Measurements from ENCODE around the gene SAMD11. TPM values are rescaled to one million over a fixed set of nuclear protein-coding genes. Genes with fewer than 3 reads are reported as not detected.

The SAMD11 gene
- total RNA-seq, 1 donor from 2014 or later, result 11.1 TPM

DNA sequence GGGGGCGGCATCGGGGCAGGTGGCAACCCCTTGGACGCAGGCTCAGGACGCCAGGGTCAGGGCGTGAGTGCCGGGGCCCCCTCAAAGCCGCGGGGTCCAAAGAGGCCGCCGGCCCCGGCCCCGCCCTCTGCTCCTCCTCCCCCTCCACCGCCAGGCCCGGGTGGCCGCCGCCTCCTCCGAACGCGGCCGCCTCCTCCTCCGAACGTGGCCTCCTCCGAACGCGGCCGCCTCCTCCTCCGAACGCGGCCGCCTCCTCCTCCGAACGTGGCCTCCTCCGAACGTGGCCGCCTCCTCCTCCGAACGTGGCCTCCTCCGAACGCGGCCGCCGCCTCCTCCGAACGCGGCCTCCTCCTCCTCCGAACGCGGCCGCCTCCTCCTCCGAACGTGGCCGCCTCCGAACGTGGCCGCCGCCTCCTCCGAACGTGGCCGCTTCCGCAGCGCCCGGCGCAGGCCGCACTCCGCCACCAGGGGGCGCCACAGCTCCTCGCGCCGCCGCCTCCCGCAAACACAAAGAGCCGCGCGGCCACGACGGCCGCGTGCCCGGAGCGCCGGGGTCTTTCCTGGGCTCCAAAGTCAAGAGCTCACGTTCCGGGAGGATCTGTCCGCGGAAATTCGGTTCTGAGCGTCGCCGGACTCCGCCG, 19.3 kb upstream of the SAMD11 start:
- DNase-seq (ENCODE audit: low spot score), result peak; percentile 77

DNA sequence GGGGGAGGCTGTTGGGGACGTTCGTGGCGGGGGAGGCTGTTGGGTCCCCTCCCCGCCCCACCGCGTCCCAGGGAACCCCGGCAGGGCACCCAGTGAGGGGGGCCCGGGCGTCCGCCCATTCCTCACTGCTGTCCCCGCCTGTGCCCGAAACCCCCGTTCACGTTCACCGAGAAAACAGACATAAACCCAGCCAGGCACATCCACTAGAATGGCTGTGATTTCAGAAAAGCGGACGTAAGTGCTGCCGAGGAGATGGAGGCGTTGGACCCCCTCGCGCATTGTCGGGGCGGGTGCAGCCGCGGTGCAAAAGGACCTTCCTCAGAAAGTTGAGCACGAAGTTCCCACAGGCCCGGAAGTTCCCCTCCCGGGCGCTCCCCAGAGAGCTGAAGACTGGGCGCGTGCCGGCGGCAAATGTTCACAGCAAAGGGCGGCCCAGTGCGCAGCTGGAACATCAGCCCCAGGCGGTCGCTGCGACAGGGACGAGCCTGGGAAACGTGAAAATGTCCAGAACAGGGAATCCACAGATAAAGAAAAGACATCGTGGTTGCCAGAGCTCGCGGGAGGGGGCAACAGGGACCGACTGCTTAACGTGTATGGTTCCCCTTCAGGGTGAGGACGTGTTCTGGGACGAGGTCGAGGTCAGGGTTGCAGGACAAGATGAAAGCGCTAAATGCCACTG, 18.5 kb upstream of the SAMD11 start:
- DNase-seq (ENCODE audit: low spot score), result peak; percentile 66

DNA sequence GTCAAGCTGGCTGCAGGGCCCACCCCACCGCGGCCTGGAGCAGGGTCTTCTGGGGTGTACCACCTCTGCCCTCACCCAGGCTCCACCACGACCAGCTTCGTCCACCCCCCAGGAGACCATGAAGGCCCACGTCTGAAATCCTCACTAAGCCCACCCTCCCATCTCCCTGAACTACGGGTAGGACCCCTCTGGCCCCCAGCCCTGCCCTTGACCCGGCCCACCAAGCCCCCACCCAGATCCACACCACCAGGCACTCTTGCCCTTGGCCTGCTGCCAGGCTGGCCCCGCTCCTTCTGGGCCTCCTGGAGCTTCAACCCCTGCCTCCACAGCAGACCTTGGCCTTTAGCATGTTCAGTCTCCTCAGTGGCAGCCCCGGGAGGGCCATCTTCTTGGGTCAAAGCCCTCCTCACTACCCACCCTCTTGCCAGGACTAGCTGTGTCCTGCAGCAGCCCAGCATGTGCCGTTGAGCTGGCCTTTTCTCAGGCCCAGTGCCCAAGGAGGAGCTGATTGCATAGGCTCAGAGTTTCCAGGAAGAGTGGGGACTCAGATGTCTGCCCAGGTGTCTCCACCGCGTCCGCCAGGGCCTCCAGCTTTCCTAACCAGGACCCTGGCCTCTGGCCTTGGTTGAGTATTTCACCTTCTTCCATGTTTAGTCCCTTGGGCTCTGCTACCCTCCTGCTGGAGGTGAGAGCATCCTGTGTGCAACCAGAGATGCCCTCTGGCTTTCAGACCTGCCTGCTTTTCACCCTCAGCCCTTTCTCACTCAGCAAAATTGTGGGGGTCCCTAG, 17.7 kb upstream of the SAMD11 start:
- DNase-seq (ENCODE audit: low spot score), result no peak

DNA sequence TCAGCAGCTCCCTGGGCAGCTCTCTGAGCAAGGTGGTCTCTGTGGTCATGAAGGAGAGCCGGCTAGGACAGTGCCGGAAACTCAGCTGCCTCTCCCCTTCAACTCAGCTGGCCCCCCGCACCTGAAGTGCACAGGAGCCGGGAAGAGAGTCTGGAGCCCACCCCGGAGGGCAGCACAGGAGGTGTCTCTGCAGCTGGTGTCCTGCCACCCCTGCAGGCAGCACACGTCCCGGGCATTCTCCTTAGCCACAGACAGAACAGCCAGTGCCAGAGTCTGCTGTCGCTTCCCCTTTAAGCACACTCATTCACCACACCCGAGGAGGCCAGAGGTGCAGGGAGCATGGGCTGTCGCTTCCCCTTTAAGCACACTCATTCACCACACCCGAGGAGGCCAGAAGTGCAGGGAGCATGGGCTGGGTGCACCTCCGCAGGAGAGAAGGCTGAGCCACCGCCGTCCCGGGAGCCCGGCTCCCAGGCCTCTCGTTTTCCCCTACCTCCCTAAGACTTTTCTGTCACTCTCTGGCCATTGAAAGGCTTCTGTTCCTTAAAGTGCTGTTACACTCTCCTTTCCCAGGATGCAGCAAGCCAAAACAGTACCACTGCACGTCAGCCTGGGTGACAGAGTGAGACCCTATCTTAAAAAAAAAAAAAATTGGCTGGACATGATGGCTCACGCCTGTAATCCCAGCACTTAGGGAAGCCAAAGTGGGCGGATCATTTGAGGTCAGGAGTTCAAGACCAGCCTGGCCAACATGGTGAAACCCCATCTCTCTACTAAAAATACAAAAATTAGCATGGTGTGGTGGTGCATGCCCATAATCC, 16.9 kb upstream of the SAMD11 start:
- DNase-seq (ENCODE audit: low spot score), result peak; percentile 62

DNA sequence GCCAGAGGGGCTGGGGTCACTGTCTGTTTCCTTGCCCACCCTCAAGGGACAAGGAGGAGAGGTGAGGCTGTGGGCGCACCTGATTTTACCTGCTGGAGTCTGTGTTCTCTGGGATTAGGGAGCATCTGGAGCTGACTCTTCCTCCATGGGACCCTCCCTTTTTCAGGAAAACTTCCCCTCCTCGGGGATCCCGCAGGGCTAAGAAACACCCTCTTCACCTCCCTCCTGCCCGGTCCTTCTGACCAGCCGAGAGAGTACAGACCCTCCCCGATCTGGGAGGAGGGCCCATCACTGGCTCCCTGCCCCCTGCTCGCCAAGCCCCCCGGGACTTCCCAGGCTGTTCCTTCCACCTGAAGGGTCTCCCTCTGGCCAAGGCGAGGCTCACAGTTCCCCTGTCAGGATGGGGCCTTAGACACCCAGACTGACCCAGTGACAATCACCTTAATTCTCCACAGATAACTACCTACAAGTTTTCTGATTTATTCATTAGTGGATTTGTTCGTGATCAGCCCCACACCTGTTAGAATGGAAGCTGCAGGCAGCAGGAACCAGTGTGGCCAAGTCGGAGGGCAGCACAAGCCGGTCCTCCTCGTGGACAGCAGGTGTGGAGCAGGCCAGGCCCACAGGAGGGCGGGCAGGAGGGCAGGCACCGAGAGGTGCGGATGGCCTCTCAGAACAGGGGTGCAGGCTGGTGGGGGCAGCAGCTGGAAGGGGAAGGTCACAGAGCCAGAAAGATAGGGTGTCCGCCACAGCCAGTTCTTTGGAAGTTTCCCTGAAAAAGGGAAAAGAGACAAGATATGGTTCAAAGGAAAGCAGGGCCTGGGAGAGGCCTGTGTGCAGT, 15.9 kb upstream of the SAMD11 start:
- DNase-seq (ENCODE audit: low spot score), result no peak

DNA sequence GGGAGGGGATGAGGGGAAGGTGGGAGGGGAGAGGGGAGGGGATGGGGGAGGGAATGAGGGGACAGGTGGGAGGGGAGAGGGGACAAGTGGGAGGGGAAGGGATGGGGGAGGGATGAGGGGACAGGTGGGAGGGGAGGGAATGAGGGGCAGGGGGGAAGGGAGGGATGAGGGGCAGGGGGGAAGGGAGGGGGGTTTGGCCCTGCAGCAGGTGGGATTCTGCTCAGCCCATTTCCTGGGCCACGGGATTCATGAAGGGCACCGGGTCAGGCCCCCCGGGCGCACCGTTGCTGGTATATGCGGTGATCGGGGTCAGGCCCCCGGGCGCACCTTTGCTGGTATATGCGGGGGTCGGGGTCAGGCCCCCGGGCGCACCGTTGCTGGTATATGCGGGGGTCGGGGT, 15.1 kb upstream of the SAMD11 start:
- no peak for DNase-seq (ENCODE audit: low spot score)

DNA sequence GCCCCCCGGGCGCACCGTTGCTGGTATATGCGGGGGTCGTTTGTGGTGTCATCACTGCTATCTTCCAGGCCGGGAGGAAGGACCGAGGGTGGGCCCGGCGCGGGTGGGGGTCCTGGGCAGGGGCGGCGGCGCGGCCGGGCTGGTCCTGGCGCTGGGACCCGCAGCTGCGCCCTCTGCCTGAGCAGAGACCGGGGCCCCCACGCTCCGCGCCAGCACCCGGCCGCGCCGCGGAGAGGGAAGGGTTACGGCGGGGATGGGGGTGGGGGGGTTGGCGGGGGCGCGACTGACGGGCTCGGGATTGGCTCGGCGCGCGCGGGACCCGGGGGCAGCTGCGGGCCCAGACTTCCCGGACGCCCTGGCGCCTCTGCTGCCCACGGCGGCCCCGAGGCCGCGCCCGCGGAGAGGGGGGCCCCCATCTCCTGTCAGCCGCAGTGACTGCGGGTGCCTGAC, 13.8 kb upstream of the SAMD11 start:
- DNase-seq (ENCODE audit: low spot score), result no peak

DNA sequence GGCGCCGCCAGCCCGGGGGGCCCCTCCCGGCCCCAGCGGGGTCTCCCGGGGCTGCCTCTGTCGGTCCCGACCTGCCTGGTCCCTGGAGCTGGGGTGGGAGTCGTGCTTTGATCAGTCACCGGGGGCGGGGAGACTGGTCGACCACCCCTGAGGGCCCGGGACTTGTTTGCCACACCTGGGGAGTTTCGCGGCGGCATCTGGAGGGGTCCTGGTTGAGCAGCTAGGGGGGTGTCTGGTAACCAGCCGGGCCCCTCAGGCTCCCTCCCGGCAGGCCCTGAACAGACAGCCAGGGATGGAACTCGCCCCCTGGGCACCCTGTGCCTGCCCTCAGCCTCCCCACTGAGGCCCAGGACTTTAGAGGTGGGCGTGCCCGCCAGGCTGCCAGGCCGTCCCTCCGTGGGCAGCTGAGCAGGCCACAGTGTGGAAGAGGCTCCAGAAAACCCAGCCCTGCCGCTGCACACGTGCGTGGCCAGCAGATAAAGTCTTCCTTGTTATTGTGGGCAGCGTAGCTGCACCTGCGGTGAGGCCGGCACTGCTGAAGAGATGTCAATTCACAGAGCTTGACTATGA, 13.3 kb upstream of the SAMD11 start:
- DNase-seq (ENCODE audit: low spot score), result no peak

DNA sequence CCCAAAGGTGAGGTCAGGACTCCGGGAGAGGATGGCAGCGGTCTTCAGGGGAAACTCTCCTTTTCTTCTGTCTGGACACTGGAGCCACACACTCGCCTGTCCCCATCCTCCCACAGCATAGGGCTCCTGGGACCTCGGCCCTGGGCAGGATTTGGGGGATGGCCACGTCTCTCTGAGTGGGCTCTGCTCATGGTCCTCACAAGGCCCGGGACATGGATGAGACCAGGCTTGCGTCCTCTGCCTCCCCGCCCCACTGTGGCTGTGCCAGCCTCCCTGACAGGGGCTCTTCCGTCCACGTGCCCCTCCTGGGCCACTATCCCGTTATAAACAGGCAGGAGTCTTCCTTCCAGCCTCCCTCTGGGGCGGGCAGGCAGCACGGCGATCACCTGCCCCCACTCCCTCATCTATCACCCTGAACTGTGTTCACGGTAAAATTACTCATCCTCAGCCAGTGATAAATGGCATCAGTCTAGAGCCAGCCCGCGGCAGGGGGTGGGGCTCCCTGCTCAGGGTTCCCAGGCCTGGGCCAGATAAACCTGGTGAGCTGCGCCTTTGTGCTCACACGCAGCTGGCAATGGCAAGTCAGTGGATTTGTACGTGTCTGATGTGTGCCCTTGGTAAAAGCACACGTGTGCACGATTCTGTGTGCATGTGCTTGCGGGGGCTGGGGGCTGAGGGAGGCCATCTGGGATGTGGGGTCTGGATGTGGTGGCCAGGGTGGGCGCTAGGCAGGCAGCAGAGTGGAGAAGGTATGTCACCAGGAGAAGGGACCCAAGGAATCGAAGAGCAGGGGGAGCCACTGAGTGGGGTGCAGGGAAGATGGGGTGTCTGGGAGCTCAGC, 12.6 kb upstream of the SAMD11 start:
- DNase-seq (ENCODE audit: low spot score), result peak; percentile 71

DNA sequence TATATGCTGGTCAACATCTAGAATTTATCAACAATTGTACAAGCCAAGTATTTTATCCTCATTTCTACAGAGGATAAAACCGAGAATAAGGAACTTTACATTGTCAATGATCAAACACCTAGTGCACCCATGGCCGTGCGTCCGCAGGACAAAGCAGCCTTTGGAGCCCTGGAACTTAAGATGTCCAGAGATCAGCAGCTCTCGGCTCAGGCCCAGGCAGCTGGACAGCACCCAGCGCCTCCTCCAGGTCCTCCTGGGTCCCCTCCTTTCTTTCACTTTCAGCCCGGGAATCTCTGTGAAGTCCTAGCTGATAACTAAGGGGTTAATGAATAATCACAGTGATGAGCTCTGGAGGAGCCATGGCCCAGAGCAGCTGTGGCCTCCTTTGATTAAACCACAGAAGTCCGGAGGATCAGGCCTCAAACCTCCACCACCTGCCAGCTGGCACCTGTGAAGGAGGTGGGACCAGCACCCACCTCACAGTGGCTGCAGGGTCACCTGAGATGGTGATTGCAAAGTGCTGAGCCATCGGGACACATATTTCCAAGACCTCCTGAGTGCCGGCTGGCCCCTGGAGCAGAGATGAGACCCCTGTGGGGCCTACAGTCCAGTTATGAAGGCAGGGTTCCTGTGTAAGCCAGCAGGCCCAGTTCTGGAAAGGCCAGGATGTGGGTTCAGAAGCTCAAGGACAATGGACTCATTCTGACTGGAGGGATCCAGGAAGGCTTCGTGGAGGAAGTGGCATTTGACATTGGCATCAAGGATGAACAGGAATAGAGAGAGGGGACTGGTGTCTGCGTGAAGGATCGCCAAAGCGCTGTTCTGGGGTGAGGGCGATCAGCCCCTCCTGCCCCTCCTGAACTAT, 11.6 kb upstream of the SAMD11 start:
- DNase-seq (ENCODE audit: low spot score), result no peak

DNA sequence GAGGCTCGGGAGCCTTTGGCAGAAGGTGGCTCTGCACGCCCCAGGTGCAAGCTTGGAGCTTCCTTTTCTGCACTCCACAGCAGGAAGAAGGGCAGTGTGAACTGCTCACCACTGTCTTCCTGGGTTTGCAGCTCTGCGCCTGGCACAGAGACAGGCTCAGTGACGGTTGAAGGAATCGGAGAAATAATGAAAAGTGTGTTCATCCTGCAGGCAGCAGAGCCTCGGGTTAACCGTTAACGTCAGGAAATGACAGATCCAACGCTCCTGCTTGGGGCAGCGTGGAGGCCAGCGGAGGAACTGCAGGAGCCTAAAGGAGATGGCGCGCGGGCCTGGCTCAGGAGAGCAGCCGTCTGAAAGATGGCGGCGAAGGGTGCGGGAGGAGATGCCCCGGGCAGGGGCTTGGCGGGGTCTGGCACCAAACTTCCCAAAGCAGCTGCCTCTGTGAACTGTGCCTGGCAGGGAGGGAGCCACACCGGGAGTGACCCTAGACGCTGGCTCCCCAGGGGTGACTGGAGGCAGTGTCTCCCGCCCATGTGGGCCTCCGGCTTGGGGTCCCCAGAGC, 10.9 kb upstream of the SAMD11 start:
- no peak for DNase-seq (ENCODE audit: low spot score)

DNA sequence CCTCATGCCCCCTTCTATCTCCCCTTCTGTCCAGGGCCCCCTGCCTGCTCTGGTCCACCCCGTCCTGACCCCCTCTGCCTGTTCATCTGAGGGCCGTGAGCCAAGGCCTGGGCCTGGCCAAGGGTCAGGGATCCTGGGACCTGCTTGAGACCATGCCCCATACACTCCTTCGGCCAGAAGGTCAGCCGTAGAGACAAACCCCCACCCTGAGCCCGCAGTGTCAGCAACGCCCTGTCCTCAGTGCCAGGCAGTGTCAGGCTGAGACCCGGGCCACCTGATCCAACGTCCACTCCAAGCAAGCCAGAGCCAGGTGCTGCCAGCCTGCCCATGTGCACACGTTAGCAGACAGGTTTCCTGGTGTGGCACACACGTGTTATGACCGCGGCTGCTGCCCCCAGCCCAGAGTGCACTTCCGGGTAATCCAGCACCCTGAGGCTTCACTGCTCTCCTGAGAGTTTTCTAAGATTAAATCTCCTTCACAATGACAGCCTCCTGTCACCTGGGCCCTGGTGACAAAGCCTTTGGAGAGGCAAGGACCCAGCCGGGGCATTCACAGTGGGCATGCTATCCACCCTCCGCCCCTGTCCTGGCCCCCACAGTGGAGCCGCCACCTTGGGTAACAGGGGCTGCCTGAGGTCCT, 10.1 kb upstream of the SAMD11 start:
- DNase-seq (ENCODE audit: low spot score), result no peak

DNA sequence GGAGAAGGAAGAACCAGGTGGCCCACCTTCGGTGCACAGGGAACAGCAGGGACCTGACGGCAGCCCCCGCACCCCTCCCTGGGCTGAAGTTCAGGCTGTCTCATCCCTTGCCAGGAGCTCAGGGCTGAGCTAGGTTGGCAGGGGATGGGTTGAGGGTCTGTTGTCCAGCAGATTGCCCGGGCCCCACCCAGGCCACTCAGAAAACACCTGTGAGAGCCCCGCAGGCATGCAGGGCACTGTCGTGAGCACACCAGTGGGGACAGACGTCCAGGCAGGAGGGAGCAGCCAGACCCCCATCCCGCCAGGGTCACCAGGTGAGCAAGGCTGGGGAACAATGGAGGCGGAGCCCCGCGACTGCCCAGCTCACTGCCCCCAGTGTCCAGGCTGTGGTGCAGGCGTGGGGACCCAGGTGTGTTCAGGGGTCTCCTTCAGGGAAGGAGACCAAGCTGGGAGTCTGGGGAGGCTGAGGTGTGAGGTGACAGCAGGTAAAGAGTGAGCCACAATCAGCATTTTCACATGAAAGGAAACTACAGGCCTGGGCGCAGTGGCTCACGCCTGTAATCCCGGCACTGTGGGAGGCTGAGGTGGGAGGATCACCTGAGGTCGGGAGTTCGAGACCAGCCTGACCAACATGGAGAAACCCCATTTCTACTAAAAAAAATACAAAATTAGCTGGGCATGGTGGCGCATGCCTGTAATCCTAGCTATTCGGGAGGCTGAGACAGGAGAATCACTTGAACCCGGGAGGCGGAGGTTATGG, 9.4 kb upstream of the SAMD11 start:
- no peak for DNase-seq (ENCODE audit: low spot score)

DNA sequence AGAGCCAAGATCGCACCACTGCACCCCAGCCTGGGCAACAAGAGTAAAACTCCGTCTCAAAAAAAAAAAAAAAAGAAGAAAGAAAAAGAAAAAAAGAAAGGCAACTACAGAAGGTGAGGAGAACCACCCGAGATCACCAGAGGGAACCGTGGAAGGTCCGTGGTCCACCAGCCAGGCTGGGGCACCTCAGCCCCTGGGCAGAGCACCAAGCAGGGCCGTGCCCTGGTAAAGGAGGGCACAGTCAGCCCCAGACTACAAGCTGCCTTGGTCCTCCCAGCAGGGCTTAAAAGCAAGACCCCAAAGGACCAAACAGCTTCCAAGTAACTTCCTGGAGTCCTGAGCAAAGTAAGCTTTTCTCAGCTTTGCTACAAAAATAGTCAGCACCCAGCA, 8.8 kb upstream of the SAMD11 start:
- DNase-seq (ENCODE audit: low spot score), result no peak

DNA sequence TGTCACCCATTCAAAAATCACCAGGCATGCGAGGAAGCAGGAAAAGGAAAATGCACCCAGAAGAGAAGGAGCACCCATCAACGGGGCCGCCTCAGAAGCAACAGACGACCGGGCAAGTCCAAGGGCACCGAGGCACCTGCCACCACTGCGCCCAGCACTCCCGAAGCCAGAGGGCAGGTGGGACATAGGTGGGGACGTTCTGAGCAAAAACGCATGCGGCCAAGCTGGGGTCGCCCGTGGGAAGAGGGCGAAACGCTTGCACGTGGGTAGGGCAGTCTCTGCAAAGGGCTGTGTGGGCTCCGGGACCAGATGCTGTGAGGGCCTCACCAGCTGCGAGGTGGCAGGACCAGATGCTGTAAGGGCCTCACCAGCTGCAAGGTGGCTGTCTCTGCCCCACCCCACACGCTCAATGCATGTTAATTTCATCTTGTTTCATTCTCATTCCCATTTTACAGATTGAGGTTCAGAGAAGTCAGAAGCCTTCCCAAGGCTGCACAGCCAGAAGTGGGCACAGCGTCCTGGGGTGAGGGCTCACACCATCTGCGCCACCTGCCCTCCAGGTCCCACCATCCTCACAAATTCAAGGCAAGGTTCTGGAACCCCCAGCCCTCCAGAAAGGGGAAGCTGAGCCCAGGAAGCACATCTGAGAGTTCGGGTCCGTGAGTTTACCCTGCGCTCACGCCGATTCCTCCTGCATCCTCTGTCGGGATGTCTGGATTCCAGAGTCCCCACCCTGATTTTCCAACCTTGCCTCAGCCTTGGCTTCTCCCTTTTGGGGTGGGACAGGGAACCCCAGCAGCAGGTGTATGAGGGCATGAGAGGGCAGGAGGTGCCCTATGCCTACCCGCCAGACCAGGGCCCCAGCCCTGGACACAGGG, 8.2 kb upstream of the SAMD11 start:
- DNase-seq (ENCODE audit: low spot score), result no peak

All from umbilical cord (tissue), 2 donors.